Measurements from ENCODE around the gene PLCD1. TPM values are rescaled to one million over a fixed set of nuclear protein-coding genes. Genes with fewer than 3 reads are reported as not detected.

Gene PLCD1
- total and polyA plus RNA-seq, 2 of the 8 experiments (the other 6 are each of a cell fraction or from before 2014, with no cell fraction given), result 15.3 to 19.2 TPM

DNA sequence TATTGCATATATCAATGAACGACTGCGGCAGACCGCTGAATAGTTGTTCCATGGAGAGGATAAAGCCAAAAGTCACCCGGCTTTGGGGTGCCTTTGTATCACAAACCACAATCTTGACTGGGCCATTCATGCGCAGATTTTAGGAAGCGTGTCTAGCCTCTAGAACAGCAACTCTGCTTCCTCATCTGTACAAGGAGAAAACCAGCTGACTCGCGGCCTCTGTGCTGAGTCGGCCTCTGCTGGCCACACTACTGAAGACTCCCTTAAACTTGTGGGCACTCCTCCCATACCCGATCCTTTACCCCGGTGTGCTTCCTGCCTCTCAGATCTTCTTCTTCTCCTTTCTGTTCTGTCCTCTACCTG is 10.4 kb upstream of the PLCD1 start:
- Histone ChIP-seq H2AFZ (ENCODE audit: low read length) (no peak overlapping the region), H3K36me3 (ENCODE audit: control insufficient read depth in 2 of 4, insufficient read depth in 4 of 4, low read length in 3 of 4) (no peaks in the 10 kb centered on the region), H2BK12ac (ENCODE audit: low read depth, low read length) (no peak overlapping the region), H2AK5ac (ENCODE audit: low read depth, low read length) (no peak overlapping the region), H3K79me2 (ENCODE audit: control insufficient read depth in 1 of 2, insufficient read depth in 2 of 2, low read length in 2 of 2) (no peaks in the 10 kb centered on the region), H2BK5ac (ENCODE audit: low read depth, low read length) (no peak overlapping the region), H3K9ac (replicated peaks in 1 of 4; ENCODE audit: extremely low read depth in 1 of 4, low read depth in 3 of 4, low read length in 3 of 4) (no peak overlapping the region), H3K9me3 (ENCODE audit: insufficient read depth in 2 of 2, low read depth in 1 of 2, low read length in 1 of 2) (no peaks in the 10 kb centered on the region), H3K18ac (ENCODE audit: extremely low read depth, low read length) (no peak overlapping the region), H2BK120ac (replicated peaks; ENCODE audit: low read depth, low read length) (no peak overlapping the region), H3K4me2 (ENCODE audit: insufficient read depth in 1 of 2, low read depth in 2 of 2, low read length in 2 of 2) (peak overlapping the region; percentile 62 to 96), H3K4ac (replicated peaks; ENCODE audit: insufficient read length, low read depth, low read length) (no peak overlapping the region), H3K27ac (ENCODE audit: low read depth, low read length) (no peak overlapping the region), H2BK20ac (ENCODE audit: low read length) (no peak overlapping the region), H4K20me1 (replicated peaks in 1 of 2; ENCODE audit: control insufficient read depth in 1 of 2, insufficient read depth in 2 of 2, low read length in 2 of 2) (no peaks in the 10 kb centered on the region), H4K91ac (replicated peaks; ENCODE audit: insufficient read length, low read length) (no peak overlapping the region), H3K23ac (ENCODE audit: insufficient read length) (no peak overlapping the region), H3K4me1 (replicated peaks in 1 of 4; ENCODE audit: control insufficient read depth in 3 of 4, insufficient read depth in 4 of 4, low read length in 3 of 4) (peaks cover 2 to 5% (median 4%) of the 10 kb centered on the region in 4 experiments; a peak in 4 of 7 replicates), H3K14ac (ENCODE audit: insufficient read length) (no peak overlapping the region), H3K4me3 (ENCODE audit: extremely low read depth in 1 of 4, insufficient read depth in 2 of 4, low read depth in 3 of 4, low read length in 4 of 4) (peak overlapping the region in 3 of 4 experiments; percentile 62 to 75 (median 62); a peak in 5 of 8 replicates), H4K5ac (ENCODE audit: insufficient read length, low read depth, low read length) (no peak overlapping the region), H4K8ac (ENCODE audit: extremely low read depth, insufficient read depth, low read length) (no peak overlapping the region), H3K27me3 (replicated peaks in 1 of 4; ENCODE audit: control insufficient read depth in 3 of 4, extremely low read depth in 1 of 4, insufficient read depth in 3 of 4, low read length in 3 of 4) (peaks cover 6 to 19% (median 17%) of the 10 kb centered on the region in 4 experiments), H3K79me1 (ENCODE audit: low read depth, low read length) (no peaks in the 10 kb centered on the region), H2BK15ac (ENCODE audit: low read length) (no peak overlapping the region), H3K56ac (replicated peaks; ENCODE audit: insufficient read length, low read depth, low read length) (no peak overlapping the region), H3K23me2 (ENCODE audit: low read depth, low read length) (peaks cover 7% of the 10 kb centered on the region; the same call in 1 of the 2 replicates)
- 57% methylated on average over 11 of the region's 11 CpGs; no CpG with 5 or more reads in 1 of the 2 experiments for WGBS, 2 experiments (ENCODE audit: extremely low coverage in 1 of 2, insufficient coverage in 1 of 2, insufficient read length in 1 of 2, insufficient replicate concordance in 2 of 2, low coverage in 1 of 2, low lambda C conversion rate in 2 of 2, missing lambda C conversion rate in 1 of 2)
- peak in 1 of 2 experiments; percentile 55 for DNase-seq (ENCODE audit: low read depth in 1 of 2, low spot score in 2 of 2)
- FAIRE-seq, result no peak
- ChIA-PET CTCF (ENCODE audit: partially characterized antibody) (interaction anchor here (1.1 to 2.1 kb wide), 6 partner anchors 12 to 216 kb away, joined by 3 to 6 read pairs (median 3); no protein-coding TSS in a partner anchor), POLR2A (ENCODE audit: partially characterized antibody) (interaction anchor here (1.0 kb wide), 1 partner anchor 36 kb away, joined by 3 read pairs; no protein-coding TSS in a partner anchor)
- TF ChIP-seq EZH2 (IDR thresholded peaks at IDR 0.05; ENCODE audit: low read depth, low read length, severe bottlenecking), result peak; percentile 35
- TF ChIP-seq, protein P1, sequence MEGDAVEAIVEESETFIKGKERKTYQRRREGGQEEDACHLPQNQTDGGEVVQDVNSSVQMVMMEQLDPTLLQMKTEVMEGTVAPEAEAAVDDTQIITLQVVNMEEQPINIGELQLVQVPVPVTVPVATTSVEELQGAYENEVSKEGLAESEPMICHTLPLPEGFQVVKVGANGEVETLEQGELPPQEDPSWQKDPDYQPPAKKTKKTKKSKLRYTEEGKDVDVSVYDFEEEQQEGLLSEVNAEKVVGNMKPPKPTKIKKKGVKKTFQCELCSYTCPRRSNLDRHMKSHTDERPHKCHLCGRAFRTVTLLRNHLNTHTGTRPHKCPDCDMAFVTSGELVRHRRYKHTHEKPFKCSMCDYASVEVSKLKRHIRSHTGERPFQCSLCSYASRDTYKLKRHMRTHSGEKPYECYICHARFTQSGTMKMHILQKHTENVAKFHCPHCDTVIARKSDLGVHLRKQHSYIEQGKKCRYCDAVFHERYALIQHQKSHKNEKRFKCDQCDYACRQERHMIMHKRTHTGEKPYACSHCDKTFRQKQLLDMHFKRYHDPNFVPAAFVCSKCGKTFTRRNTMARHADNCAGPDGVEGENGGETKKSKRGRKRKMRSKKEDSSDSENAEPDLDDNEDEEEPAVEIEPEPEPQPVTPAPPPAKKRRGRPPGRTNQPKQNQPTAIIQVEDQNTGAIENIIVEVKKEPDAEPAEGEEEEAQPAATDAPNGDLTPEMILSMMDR (IDR thresholded peaks at IDR 0.05; ENCODE audit: control extremely low read depth in 1 of 3, insufficient read depth in 1 of 3, low read depth in 1 of 3, low read length in 3 of 3), result peak; percentile 22 to 46 (median 29); a peak in 3 of 4 replicates
- TF ChIP-seq RBBP5 (IDR thresholded peaks at IDR 0.05; ENCODE audit: borderline replicate concordance, low read depth, low read length), result no peak
- TF ChIP-seq CTBP2 (IDR thresholded peaks at IDR 0.05; ENCODE audit: borderline replicate concordance, insufficient read depth, insufficient read length, low read length), result no peak
- TF ChIP-seq SUZ12 (IDR thresholded peaks at IDR 0.05; ENCODE audit: low read length), result peak; percentile 66; the same call in 1 of the 2 replicates
- peak in 1 of 2 experiments; percentile 31; a peak in 3 of 4 replicates for TF ChIP-seq RAD21 (IDR thresholded peaks at IDR 0.05 in 1 of 2, conservative IDR thresholded peaks at IDR 0.05 in 1 of 2; ENCODE audit: low read depth in 2 of 2, low read length in 2 of 2)
- TF ChIP-seq, protein P2, sequence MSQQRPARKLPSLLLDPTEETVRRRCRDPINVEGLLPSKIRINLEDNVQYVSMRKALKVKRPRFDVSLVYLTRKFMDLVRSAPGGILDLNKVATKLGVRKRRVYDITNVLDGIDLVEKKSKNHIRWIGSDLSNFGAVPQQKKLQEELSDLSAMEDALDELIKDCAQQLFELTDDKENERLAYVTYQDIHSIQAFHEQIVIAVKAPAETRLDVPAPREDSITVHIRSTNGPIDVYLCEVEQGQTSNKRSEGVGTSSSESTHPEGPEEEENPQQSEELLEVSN (IDR thresholded peaks at IDR 0.05), result no peak
- no peak for TF ChIP-seq GTF2F1 (IDR thresholded peaks at IDR 0.05; ENCODE audit: borderline replicate concordance, low read depth, low read length)
- TF ChIP-seq MAFK (IDR thresholded peaks at IDR 0.05; ENCODE audit: low read depth, low read length), result peak; percentile 14; the same call in 1 of the 2 replicates
